ENCODE measurements around the gene NFIX. TPM values are rescaled to one million over a fixed set of nuclear protein-coding genes. Genes with fewer than 3 reads are reported as not detected.

NFIX gene
- 69.7 and 77.9 TPM in 2 replicates for total RNA-seq (2021)
- percentile 68 among the genes with signal in this experiment for Bru-seq, nascent RNA
- percentile 68 among the genes with signal in this experiment for BruChase-seq, experiment 1, labeled RNA remaining after a 2-hour chase
- BruChase-seq, experiment 2, labeled RNA remaining after a 6-hour chase, result percentile 78 among the genes with signal in this experiment
- long read RNA-seq, partial matches to known transcripts, result 0 of 5 reads
- long read RNA-seq, other reads (novel, unspliced or antisense), result 5 of 5 reads

- H3K9me3 ChIP-seq (ENCODE audit: low read depth, low read length, poor library complexity, severe bottlenecking), result no peaks in the 10 kb centered on the region
- H3K36me3 ChIP-seq (ENCODE audit: insufficient read depth, low read length, poor library complexity, severe bottlenecking), result no peaks in the 10 kb centered on the region
- intact Hi-C loops (cut with micrococcal nuclease; ENCODE audit: unreplicated experiment), result no loop called here
- H3K27me3 ChIP-seq (replicated peaks; ENCODE audit: insufficient read depth, low read depth, low read length, poor library complexity), result no peaks in the 10 kb centered on the region
- peak; percentile 76 for DNase-seq (ENCODE audit: low spot score)
- peak within 1 kb of the TSS; percentile 86 for H3K27ac ChIP-seq (ENCODE audit: low read depth, low read length, poor library complexity, severe bottlenecking)
- ChIA-PET CTCF (interaction anchor here (0.6 to 1.1 kb wide), 2 partner anchors 66 to 1926 kb away, joined by 4 to 5 read pairs; no protein-coding TSS in a partner anchor), POLR2A (ENCODE audit: low non-redundant PET) (no interaction called here)
- peak within 1 kb of the TSS; percentile 79 for H3K4me3 ChIP-seq (ENCODE audit: low read depth, low read length, poor library complexity, severe bottlenecking)
- TF ChIP-seq EZH2 (IDR thresholded peaks at IDR 0.05; ENCODE audit: borderline replicate concordance, low read depth, low read length, poor library complexity, severe bottlenecking), result no peak
- TF ChIP-seq, protein P1, sequence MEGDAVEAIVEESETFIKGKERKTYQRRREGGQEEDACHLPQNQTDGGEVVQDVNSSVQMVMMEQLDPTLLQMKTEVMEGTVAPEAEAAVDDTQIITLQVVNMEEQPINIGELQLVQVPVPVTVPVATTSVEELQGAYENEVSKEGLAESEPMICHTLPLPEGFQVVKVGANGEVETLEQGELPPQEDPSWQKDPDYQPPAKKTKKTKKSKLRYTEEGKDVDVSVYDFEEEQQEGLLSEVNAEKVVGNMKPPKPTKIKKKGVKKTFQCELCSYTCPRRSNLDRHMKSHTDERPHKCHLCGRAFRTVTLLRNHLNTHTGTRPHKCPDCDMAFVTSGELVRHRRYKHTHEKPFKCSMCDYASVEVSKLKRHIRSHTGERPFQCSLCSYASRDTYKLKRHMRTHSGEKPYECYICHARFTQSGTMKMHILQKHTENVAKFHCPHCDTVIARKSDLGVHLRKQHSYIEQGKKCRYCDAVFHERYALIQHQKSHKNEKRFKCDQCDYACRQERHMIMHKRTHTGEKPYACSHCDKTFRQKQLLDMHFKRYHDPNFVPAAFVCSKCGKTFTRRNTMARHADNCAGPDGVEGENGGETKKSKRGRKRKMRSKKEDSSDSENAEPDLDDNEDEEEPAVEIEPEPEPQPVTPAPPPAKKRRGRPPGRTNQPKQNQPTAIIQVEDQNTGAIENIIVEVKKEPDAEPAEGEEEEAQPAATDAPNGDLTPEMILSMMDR (conservative IDR thresholded peaks at IDR 0.05; ENCODE audit: low read depth, low read length), result no peak
- H3K4me1 ChIP-seq (ENCODE audit: insufficient read depth, low read length, poor library complexity, severe bottlenecking), result peaks cover 4% of the 10 kb centered on the region
- BruUV-seq (replicated peaks), result no TSS peak
Measured at GRCh38 chr19:12994701-12995595, at the start of gene NFIX. TSS of gene NFIX (plus strand) at chr19:12995475. CDS start at chr19:12995838, 363 bp downstream.

DNA sequence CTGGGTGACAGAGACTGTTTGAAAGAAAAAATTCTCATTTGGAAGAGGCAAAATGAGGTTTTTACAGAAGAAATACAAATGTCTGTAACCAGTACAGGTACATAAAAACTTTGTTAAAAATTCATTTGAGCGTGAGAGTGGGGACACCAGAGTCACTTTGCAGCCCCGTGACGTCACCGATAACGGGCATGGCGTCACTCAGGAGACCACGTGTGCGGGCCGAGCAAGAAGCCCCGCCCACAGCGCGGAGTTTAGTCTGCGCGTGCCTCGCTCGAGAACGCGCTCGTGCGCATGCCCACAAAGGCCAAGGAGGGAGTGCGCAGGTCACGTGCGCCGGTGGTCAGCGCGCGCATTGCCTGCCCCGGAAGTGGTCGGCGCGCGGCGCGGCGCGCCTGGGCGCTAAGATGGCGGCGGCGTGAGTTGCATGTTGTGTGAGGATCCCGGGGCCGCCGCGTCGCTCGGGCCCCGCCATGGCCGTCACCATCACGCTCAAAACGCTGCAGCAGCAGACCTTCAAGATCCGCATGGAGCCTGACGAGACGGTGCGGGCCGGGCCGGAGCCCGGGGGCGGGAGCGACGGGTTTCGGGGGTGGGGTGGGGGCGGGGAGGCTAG lies 49.7 kb upstream of the NFIX start, which contains the start of gene RAD23A:
RAD23A (plus strand) TSS at position 384 of the 613 bp plus-strand sequence; CDS start at position 471, 87 bp downstream.
- TF ChIP-seq, protein P1 (conservative IDR thresholded peaks at IDR 0.05; ENCODE audit: low read depth, low read length), result no peak
- no peak for TF ChIP-seq EZH2 (IDR thresholded peaks at IDR 0.05; ENCODE audit: borderline replicate concordance, low read depth, low read length, poor library complexity, severe bottlenecking)
- POLR2A ChIA-PET (ENCODE audit: low non-redundant PET), result no interaction called here
- CTCF ChIA-PET, result interaction anchor here (1.0 kb wide), 1 partner anchor 20 kb away, joined by 3 read pairs; no protein-coding TSS in a partner anchor
- peak within 1 kb of the TSS; percentile 98 for H3K4me3 ChIP-seq (ENCODE audit: low read depth, low read length, poor library complexity, severe bottlenecking)
- intact Hi-C loops (cut with micrococcal nuclease; ENCODE audit: unreplicated experiment), result no loop called here
- H3K9me3 ChIP-seq (ENCODE audit: low read depth, low read length, poor library complexity, severe bottlenecking), result no peaks in the 10 kb centered on the region
- no peaks in the 10 kb centered on the region for H3K27me3 ChIP-seq (replicated peaks; ENCODE audit: insufficient read depth, low read depth, low read length, poor library complexity)
- BruUV-seq (replicated peaks), result no TSS peak
- peak within 1 kb of the TSS; percentile 97 for H3K27ac ChIP-seq (ENCODE audit: low read depth, low read length, poor library complexity, severe bottlenecking)
- peaks cover 83% of the 10 kb centered on the region for H3K36me3 ChIP-seq (ENCODE audit: insufficient read depth, low read length, poor library complexity, severe bottlenecking)
- peaks cover 21% of the 10 kb centered on the region for H3K4me1 ChIP-seq (ENCODE audit: insufficient read depth, low read length, poor library complexity, severe bottlenecking)
- DNase-seq (ENCODE audit: low spot score), result peak; percentile 99

DNA sequence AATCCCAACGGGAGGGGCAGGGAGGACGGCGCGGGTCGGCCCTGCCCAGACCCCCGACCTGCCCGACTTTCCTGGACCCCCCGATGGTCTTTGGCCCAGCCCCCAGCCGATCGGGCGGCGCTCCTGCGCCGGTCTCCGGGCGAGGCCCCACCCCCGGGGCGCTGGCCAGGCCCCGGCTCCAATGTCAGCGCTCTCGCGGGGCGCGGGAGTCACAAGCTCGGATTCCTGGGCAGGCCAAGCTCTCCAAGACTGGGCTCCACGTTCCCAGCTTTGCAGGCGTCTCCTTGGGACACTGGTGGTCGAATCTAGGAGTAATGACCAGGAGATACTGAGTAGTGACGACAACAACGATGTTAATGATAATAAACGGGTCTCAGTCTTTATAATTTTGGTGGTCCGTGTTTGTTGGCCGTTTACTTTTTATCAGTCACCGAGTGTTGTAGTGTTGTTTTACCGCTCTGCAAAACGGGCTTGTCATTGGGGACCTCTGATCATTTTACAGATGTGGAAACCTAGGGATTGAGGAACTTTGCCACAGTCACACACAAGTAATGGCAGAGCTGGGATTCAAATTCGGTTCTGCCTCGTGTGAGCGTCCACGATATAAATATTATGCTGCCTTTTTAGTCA lies 49.1 kb upstream of the NFIX start:
- H3K36me3 ChIP-seq (ENCODE audit: insufficient read depth, low read length, poor library complexity, severe bottlenecking), result peaks cover 83% of the 10 kb centered on the region
- H3K27ac ChIP-seq (ENCODE audit: low read depth, low read length, poor library complexity, severe bottlenecking), result peak overlapping the region; percentile 97
- intact Hi-C loops (cut with micrococcal nuclease; ENCODE audit: unreplicated experiment), result no loop called here
- H3K9me3 ChIP-seq (ENCODE audit: low read depth, low read length, poor library complexity, severe bottlenecking), result no peaks in the 10 kb centered on the region
- H3K27me3 ChIP-seq (replicated peaks; ENCODE audit: insufficient read depth, low read depth, low read length, poor library complexity), result no peaks in the 10 kb centered on the region
- CTCF ChIA-PET, result interaction anchor here (1.0 kb wide), 1 partner anchor 19 kb away, joined by 3 read pairs; no protein-coding TSS in a partner anchor
- H3K4me1 ChIP-seq (ENCODE audit: insufficient read depth, low read length, poor library complexity, severe bottlenecking), result peaks cover 15% of the 10 kb centered on the region
- POLR2A ChIA-PET (ENCODE audit: low non-redundant PET), result interaction anchor here (0.6 kb wide), 1 partner anchor 71 kb away, joined by 3 read pairs; no protein-coding TSS in a partner anchor
- peak; percentile 80 for DNase-seq (ENCODE audit: low spot score)
- no TSS peak for BruUV-seq (replicated peaks)
- H3K4me3 ChIP-seq (ENCODE audit: low read depth, low read length, poor library complexity, severe bottlenecking), result peak overlapping the region; percentile 98
- TF ChIP-seq, protein P1 (conservative IDR thresholded peaks at IDR 0.05; ENCODE audit: low read depth, low read length), result no peak
- no peak for TF ChIP-seq EZH2 (IDR thresholded peaks at IDR 0.05; ENCODE audit: borderline replicate concordance, low read depth, low read length, poor library complexity, severe bottlenecking)

All from A673 (cell line).